Hepatocyte (in vitro differentiated cells): ENCODE measurements around the gene CNNM4.

Source experiments
- EZH2 ChIP-seq: fragments of 200-600 bp; sonication (generic); IDR thresholded peaks from 2 replicates; pipeline ENCODE4 v1.6.1; 2016; ENCODE audit warnings: antibody characterized with exemption, mild to moderate bottlenecking, borderline replicate concordance
- TF ChIP-seq, protein P1 (sequence below): fragments of 200-600 bp; sonication (generic); IDR thresholded peaks from 2 replicates; pipeline ENCODE4 v1.5.1; 2016; ENCODE audit warnings: antibody characterized with exemption, mild to moderate bottlenecking; ENCODE audit not compliant: poor library complexity

DNA sequence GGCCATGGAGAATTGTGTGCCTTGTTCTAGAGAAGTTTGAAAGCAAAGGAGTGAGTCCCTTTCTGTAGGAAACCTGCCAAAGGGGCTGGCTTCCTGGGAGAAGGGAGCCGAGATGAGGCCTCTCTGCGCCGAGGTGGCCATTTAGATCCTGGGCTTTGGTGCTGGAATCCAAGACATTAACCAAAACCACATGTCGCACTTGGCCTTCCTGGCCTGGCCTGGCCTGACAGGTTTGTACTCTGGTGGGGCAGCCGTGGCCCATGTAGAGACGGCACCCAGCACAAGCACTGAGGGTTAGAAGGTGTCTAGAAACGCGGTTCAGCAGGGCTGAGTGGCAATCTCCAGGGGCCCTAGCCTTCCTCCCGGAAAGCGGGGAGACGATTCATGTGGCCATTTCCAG lies 62.5 kb downstream of the CNNM4 start:
- TF ChIP-seq, protein P1, sequence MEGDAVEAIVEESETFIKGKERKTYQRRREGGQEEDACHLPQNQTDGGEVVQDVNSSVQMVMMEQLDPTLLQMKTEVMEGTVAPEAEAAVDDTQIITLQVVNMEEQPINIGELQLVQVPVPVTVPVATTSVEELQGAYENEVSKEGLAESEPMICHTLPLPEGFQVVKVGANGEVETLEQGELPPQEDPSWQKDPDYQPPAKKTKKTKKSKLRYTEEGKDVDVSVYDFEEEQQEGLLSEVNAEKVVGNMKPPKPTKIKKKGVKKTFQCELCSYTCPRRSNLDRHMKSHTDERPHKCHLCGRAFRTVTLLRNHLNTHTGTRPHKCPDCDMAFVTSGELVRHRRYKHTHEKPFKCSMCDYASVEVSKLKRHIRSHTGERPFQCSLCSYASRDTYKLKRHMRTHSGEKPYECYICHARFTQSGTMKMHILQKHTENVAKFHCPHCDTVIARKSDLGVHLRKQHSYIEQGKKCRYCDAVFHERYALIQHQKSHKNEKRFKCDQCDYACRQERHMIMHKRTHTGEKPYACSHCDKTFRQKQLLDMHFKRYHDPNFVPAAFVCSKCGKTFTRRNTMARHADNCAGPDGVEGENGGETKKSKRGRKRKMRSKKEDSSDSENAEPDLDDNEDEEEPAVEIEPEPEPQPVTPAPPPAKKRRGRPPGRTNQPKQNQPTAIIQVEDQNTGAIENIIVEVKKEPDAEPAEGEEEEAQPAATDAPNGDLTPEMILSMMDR: no peak
- no peak for TF ChIP-seq EZH2
